Measurements from ENCODE around the gene NCCRP1. TPM values are rescaled to one million over a fixed set of nuclear protein-coding genes. Genes with fewer than 3 reads are reported as not detected.

NCCRP1 gene, protein sequence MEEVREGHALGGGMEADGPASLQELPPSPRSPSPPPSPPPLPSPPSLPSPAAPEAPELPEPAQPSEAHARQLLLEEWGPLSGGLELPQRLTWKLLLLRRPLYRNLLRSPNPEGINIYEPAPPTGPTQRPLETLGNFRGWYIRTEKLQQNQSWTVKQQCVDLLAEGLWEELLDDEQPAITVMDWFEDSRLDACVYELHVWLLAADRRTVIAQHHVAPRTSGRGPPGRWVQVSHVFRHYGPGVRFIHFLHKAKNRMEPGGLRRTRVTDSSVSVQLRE
- not detected for total RNA-seq
- polyA plus RNA-seq = not detected

DNA sequence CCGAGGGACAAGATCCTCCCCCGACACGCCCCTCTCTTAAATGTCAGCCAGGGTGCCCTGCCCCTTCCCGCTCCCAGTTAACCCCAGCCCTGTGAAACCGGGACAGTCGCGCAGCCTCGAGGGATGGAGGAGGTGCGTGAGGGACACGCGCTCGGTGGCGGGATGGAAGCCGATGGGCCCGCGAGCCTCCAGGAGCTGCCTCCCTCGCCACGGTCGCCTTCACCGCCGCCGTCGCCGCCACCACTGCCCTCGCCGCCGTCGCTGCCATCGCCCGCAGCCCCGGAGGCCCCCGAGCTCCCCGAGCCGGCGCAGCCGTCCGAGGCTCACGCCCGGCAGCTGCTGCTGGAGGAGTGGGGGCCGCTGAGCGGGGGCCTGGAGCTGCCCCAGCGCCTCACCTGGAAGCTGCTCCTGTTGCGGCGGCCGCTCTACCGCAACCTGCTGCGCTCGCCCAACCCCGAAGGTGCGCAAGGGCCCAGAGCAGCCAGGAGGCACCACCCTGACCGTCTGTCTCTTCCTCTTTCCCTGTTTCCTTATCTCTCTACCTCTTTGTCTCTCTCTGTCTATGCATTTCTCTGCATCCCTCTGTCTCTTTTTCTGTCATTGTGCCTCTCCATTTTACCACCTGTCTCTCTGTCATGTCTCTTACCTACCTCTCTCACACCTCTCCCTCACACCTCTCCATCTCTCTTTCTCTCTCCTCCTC is at the start of gene NCCRP1:
TSS of gene NCCRP1 (plus strand) at position 105 of the 703 bp plus-strand sequence. CDS start at position 124, 19 bp downstream.
- Histone ChIP-seq H3K27me3 (ENCODE audit: control insufficient read depth in 4 of 4, insufficient read depth in 4 of 4, low read length in 3 of 4) (peaks cover 0 to 17% (median 4%) of the 10 kb centered on the region in 4 donors), H3K9me3 (ENCODE audit: control insufficient read depth in 4 of 4, low read length in 3 of 4) (no peaks in the 10 kb centered on the region), H3K4me3 (ENCODE audit: low read depth in 1 of 3, low read length in 3 of 3) (no peak within 1 kb of the TSS), H3K36me3 (ENCODE audit: control insufficient read depth in 4 of 4, insufficient read depth in 3 of 4, low read depth in 1 of 4, low read length in 3 of 4) (no peaks in the 10 kb centered on the region), H3K27ac (ENCODE audit: low read depth in 1 of 2, low read length in 2 of 2) (no peak within 1 kb of the TSS), H3K9ac (ENCODE audit: low read depth in 1 of 2, low read length in 2 of 2) (no peak within 1 kb of the TSS), H3K4me1 (ENCODE audit: control insufficient read depth in 4 of 4, insufficient read depth in 4 of 4, low read length in 3 of 4) (peaks cover 0 to 10% (median 2%) of the 10 kb centered on the region in 4 donors)
- 7% methylated on average over 51 of the region's 51 CpGs for WGBS
- no peak for DNase-seq (ENCODE audit: low spot score)
- TF ChIP-seq FOXA1 (IDR thresholded peaks at IDR 0.05) (no peak), YY1 (IDR thresholded peaks at IDR 0.05) (no peak), EGR1 (IDR thresholded peaks at IDR 0.05; ENCODE audit: low read depth in 2 of 2) (no peak), RAD21 (IDR thresholded peaks at IDR 0.05) (no peak), HNF4G (IDR thresholded peaks at IDR 0.05) (no peak), GABPA (IDR thresholded peaks at IDR 0.05 in 1 of 2, conservative IDR thresholded peaks at IDR 0.05 in 1 of 2) (no peak), TAF1 (conservative IDR thresholded peaks at IDR 0.05) (no peak), SP1 (IDR thresholded peaks at IDR 0.05) (no peak), JUND (IDR thresholded peaks at IDR 0.05) (no peak), FOXA2 (IDR thresholded peaks at IDR 0.05) (no peak), HNF4A (conservative IDR thresholded peaks at IDR 0.05) (no peak)
- TF ChIP-seq, protein P1, sequence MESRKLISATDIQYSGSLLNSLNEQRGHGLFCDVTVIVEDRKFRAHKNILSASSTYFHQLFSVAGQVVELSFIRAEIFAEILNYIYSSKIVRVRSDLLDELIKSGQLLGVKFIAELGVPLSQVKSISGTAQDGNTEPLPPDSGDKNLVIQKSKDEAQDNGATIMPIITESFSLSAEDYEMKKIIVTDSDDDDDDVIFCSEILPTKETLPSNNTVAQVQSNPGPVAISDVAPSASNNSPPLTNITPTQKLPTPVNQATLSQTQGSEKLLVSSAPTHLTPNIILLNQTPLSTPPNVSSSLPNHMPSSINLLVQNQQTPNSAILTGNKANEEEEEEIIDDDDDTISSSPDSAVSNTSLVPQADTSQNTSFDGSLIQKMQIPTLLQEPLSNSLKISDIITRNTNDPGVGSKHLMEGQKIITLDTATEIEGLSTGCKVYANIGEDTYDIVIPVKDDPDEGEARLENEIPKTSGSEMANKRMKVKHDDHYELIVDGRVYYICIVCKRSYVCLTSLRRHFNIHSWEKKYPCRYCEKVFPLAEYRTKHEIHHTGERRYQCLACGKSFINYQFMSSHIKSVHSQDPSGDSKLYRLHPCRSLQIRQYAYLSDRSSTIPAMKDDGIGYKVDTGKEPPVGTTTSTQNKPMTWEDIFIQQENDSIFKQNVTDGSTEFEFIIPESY (IDR thresholded peaks at IDR 0.05) = no peak
- TF ChIP-seq, protein P2, sequence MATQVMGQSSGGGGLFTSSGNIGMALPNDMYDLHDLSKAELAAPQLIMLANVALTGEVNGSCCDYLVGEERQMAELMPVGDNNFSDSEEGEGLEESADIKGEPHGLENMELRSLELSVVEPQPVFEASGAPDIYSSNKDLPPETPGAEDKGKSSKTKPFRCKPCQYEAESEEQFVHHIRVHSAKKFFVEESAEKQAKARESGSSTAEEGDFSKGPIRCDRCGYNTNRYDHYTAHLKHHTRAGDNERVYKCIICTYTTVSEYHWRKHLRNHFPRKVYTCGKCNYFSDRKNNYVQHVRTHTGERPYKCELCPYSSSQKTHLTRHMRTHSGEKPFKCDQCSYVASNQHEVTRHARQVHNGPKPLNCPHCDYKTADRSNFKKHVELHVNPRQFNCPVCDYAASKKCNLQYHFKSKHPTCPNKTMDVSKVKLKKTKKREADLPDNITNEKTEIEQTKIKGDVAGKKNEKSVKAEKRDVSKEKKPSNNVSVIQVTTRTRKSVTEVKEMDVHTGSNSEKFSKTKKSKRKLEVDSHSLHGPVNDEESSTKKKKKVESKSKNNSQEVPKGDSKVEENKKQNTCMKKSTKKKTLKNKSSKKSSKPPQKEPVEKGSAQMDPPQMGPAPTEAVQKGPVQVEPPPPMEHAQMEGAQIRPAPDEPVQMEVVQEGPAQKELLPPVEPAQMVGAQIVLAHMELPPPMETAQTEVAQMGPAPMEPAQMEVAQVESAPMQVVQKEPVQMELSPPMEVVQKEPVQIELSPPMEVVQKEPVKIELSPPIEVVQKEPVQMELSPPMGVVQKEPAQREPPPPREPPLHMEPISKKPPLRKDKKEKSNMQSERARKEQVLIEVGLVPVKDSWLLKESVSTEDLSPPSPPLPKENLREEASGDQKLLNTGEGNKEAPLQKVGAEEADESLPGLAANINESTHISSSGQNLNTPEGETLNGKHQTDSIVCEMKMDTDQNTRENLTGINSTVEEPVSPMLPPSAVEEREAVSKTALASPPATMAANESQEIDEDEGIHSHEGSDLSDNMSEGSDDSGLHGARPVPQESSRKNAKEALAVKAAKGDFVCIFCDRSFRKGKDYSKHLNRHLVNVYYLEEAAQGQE (IDR thresholded peaks at IDR 0.05) = no peak
- TF ChIP-seq, protein P3, sequence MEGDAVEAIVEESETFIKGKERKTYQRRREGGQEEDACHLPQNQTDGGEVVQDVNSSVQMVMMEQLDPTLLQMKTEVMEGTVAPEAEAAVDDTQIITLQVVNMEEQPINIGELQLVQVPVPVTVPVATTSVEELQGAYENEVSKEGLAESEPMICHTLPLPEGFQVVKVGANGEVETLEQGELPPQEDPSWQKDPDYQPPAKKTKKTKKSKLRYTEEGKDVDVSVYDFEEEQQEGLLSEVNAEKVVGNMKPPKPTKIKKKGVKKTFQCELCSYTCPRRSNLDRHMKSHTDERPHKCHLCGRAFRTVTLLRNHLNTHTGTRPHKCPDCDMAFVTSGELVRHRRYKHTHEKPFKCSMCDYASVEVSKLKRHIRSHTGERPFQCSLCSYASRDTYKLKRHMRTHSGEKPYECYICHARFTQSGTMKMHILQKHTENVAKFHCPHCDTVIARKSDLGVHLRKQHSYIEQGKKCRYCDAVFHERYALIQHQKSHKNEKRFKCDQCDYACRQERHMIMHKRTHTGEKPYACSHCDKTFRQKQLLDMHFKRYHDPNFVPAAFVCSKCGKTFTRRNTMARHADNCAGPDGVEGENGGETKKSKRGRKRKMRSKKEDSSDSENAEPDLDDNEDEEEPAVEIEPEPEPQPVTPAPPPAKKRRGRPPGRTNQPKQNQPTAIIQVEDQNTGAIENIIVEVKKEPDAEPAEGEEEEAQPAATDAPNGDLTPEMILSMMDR (IDR thresholded peaks at IDR 0.05; ENCODE audit: low read depth, low read length, missing input control) = no peak
- TF ChIP-seq, protein P4, sequence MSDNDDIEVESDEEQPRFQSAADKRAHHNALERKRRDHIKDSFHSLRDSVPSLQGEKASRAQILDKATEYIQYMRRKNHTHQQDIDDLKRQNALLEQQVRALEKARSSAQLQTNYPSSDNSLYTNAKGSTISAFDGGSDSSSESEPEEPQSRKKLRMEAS (IDR thresholded peaks at IDR 0.05) = no peak

Measured in liver (tissue), 9 donors.